HEK293 (cell line): Measurements from ENCODE around the gene FAM120A.

Source experiments
- CTCF ChIA-PET: fragments of 350-600 bp; formaldehyde crosslinking; extraction: SDS; loops from one replicate; lab custom pipeline; 2021; ENCODE audit warnings: antibody characterized with exemption; lab: Yijun Ruan, JAX
- POLR2A ChIA-PET: fragments of 300-600 bp; formaldehyde crosslinking; extraction: SDS; loops from one replicate; lab custom pipeline; 2020; ENCODE audit warnings: antibody characterized with exemption, inconsistent platforms; lab: Yijun Ruan, JAX
- H3K27ac ChIP-seq: fragments of 200-500 bp; sonication (Bioruptor generic); 2 replicates; pipeline ENCODE4 v1.5.1; 2014; ENCODE audit warnings: low read depth, low read length, control low read depth, inconsistent platforms; ENCODE audit errors: extremely low read depth
- H3K36me3 ChIP-seq, 2 experiments: fragments of 200-500 bp in 1 of 2; sonication (Bioruptor generic) in 1 of 2; 1 replicate in 1 of 2; 2 replicates in 1 of 2; pipeline ENCODE4 v1.5.1; 2014 to 2017; ENCODE audit warnings: inconsistent platforms in 2 of 2, low read length in 2 of 2; ENCODE audit not compliant: control insufficient read depth in 2 of 2, insufficient read depth in 1 of 2
- H3K4me1 ChIP-seq: fragments of 200-500 bp; sonication (Bioruptor generic); 2 replicates; pipeline ENCODE4 v1.5.1; 2014; ENCODE audit warnings: mild to moderate bottlenecking, low read length, inconsistent platforms; ENCODE audit not compliant: control insufficient read depth, insufficient read depth
- H3K4me3 ChIP-seq: 2 replicates; pipeline ENCODE4 v1.5.1; 2011; ENCODE audit warnings: low read depth, mild to moderate bottlenecking, control low read depth, low read length, moderate library complexity
- H3K9me3 ChIP-seq: fragments of 200-500 bp; sonication (Bioruptor generic); 2 replicates; pipeline ENCODE4 v1.5.1; 2014; ENCODE audit warnings: low read depth, low read length, inconsistent platforms; ENCODE audit not compliant: control insufficient read depth, insufficient read depth
- AEBP2 ChIP-seq: fragments of 450-650 bp; formaldehyde crosslinking; IDR thresholded peaks from 2 replicates; pipeline ENCODE4 v1.5.1; 2016; ENCODE audit warnings: missing biosample characterization, missing genetic modification characterization, borderline replicate concordance
- CTCF ChIP-seq: fragments of 450-650 bp; formaldehyde crosslinking; IDR thresholded peaks from 2 replicates; pipeline ENCODE4 v1.5.1; 2016; ENCODE audit warnings: missing biosample characterization, missing genetic modification characterization
- INSM2 ChIP-seq: fragments of 450-650 bp; formaldehyde crosslinking; IDR thresholded peaks from 2 replicates; pipeline ENCODE4 v1.5.1; 2016; ENCODE audit warnings: missing biosample characterization, missing genetic modification characterization
- KLF1 ChIP-seq: fragments of 450-650 bp; formaldehyde crosslinking; IDR thresholded peaks from 2 replicates; pipeline ENCODE4 v1.5.1; 2016; ENCODE audit warnings: missing biosample characterization, missing genetic modification characterization
- KLF10 ChIP-seq: fragments of 450-650 bp; IDR thresholded peaks from 2 replicates; pipeline ENCODE4 v1.5.1; 2018; ENCODE audit warnings: missing biosample characterization, mild to moderate bottlenecking, missing genetic modification characterization
- OVOL3 ChIP-seq: fragments of 450-650 bp; formaldehyde crosslinking; IDR thresholded peaks from 2 replicates; pipeline ENCODE4 v1.5.1; 2016; ENCODE audit warnings: missing biosample characterization, missing genetic modification characterization
- REPIN1 ChIP-seq: fragments of 450-650 bp; formaldehyde crosslinking; IDR thresholded peaks from 2 replicates; pipeline ENCODE4 v1.5.1; 2017; ENCODE audit warnings: missing biosample characterization, missing genetic modification characterization, low read depth
- SCRT2 ChIP-seq: fragments of 450-650 bp; formaldehyde crosslinking; IDR thresholded peaks from 2 replicates; pipeline ENCODE4 v1.5.1; 2016; ENCODE audit warnings: missing biosample characterization, missing genetic modification characterization
- TCF7L2 ChIP-seq: IDR thresholded peaks from 2 replicates; pipeline ENCODE4 v1.6.1; 2011; ENCODE audit warnings: low read depth, mild to moderate bottlenecking, inconsistent platforms, low read length, moderate library complexity, borderline replicate concordance
- TSHZ1 ChIP-seq: fragments of 450-650 bp; formaldehyde crosslinking; IDR thresholded peaks from 2 replicates; pipeline ENCODE4 v1.5.1; 2016; ENCODE audit warnings: missing biosample characterization, missing genetic modification characterization, borderline replicate concordance
- ZBTB8A ChIP-seq: fragments of 450-650 bp; formaldehyde crosslinking; IDR thresholded peaks from 2 replicates; pipeline ENCODE4 v1.5.1; 2016; ENCODE audit warnings: missing biosample characterization, missing genetic modification characterization
- ZNF132 ChIP-seq: fragments of 450-650 bp; formaldehyde crosslinking; IDR thresholded peaks from 2 replicates; pipeline ENCODE4 v1.5.1; 2017; ENCODE audit warnings: missing biosample characterization, missing genetic modification characterization, borderline replicate concordance
- ZNF146 ChIP-seq: fragments of 450-650 bp; formaldehyde crosslinking; IDR thresholded peaks from 2 replicates; pipeline ENCODE4 v1.5.1; 2016; ENCODE audit warnings: missing biosample characterization, missing genetic modification characterization
- ZNF19 ChIP-seq: fragments of 450-650 bp; formaldehyde crosslinking; IDR thresholded peaks from 2 replicates; pipeline ENCODE4; 2016; ENCODE audit warnings: missing biosample characterization, missing genetic modification characterization, low read depth
- ZNF24 ChIP-seq: fragments of 450-650 bp; formaldehyde crosslinking; IDR thresholded peaks from 2 replicates; pipeline ENCODE4 v1.5.1; 2016; ENCODE audit warnings: missing biosample characterization, missing genetic modification characterization
- ZNF335 ChIP-seq: fragments of 450-650 bp; formaldehyde crosslinking; conservative IDR thresholded peaks from 2 replicates; pipeline ENCODE4 v1.5.1; 2016; ENCODE audit warnings: missing biosample characterization, missing genetic modification characterization
- ZNF350 ChIP-seq: fragments of 450-650 bp; formaldehyde crosslinking; IDR thresholded peaks from 2 replicates; pipeline ENCODE4 v1.5.0; 2017; ENCODE audit warnings: missing biosample characterization, mild to moderate bottlenecking, missing genetic modification characterization
- ZNF366 ChIP-seq: fragments of 450-650 bp; formaldehyde crosslinking; conservative IDR thresholded peaks from 2 replicates; pipeline ENCODE4 v1.5.1; 2016; ENCODE audit warnings: missing biosample characterization, missing genetic modification characterization
- ZNF521 ChIP-seq: fragments of 450-650 bp; formaldehyde crosslinking; IDR thresholded peaks from 2 replicates; pipeline ENCODE4 v1.5.1; 2017; ENCODE audit warnings: missing biosample characterization, mild to moderate bottlenecking, missing genetic modification characterization
- ZNF530 ChIP-seq: fragments of 450-650 bp; formaldehyde crosslinking; IDR thresholded peaks from 2 replicates; pipeline ENCODE4 v1.5.1; 2016; ENCODE audit warnings: low read depth, missing biosample characterization, missing genetic modification characterization
- ZNF776 ChIP-seq: fragments of 450-650 bp; formaldehyde crosslinking; IDR thresholded peaks from 2 replicates; pipeline ENCODE4 v1.5.0; 2017; ENCODE audit warnings: missing biosample characterization, missing genetic modification characterization, borderline replicate concordance
- ZNF791 ChIP-seq: fragments of 450-650 bp; formaldehyde crosslinking; IDR thresholded peaks from 2 replicates; pipeline ENCODE4 v1.5.1; 2016; ENCODE audit warnings: missing biosample characterization, missing genetic modification characterization

Gene FAM120A

GRCh38 chr9:93451849-93452709 is 594 bp downstream of the FAM120A start (continued):
- TF ChIP-seq ZNF791 (tag by site-specific recombination) = no peak
- TF ChIP-seq ZNF335 (tag by site-specific recombination) = peak; percentile 68
- TF ChIP-seq ZNF19 (tag by site-specific recombination) = no peak
- no peak for TF ChIP-seq ZNF24 (tag by site-specific recombination)
- TF ChIP-seq KLF1 (tag by site-specific recombination) = no peak
- peak; percentile 57 for TF ChIP-seq ZBTB8A (tag by site-specific recombination)
- TF ChIP-seq ZNF132 = no peak
- TF ChIP-seq ZNF530 (tag by site-specific recombination) = no peak
- peak; percentile 61 for TF ChIP-seq CTCF (tag by site-specific recombination)
- no peak for TF ChIP-seq KLF10
- TF ChIP-seq ZNF146 (tag by site-specific recombination) = no peak

GRCh38 chr9:93452710-93453046 is 1.2 kb downstream of the FAM120A start:
- H3K27ac ChIP-seq = peak overlapping the region; percentile 92
- TF ChIP-seq SCRT2 (tag by site-specific recombination) = peak; percentile 57
- TF ChIP-seq ZNF366 (tag by site-specific recombination) = no peak
- ChIA-PET CTCF (interaction anchor here (1.2 to 1.7 kb wide), 2 partner anchors 16 to 113 kb away, joined by 3 to 13 read pairs; no protein-coding TSS in a partner anchor), POLR2A (interaction anchor here (0.5 to 1.9 kb wide), 7 partner anchors 9 to 888 kb away, joined by 3 to 14 read pairs (median 3); partner anchors contain the start of gene NINJ1)
- H3K9me3 ChIP-seq = no peaks in the 10 kb centered on the region
- peak overlapping the region; percentile 93 for H3K4me3 ChIP-seq
- H3K36me3 ChIP-seq = peaks cover 15 to 30% of the 10 kb centered on the region in 2 experiments; a peak in 2 of 3 replicates
- H3K4me1 ChIP-seq = peaks cover 5% of the 10 kb centered on the region; the same call in 1 of the 2 replicates

GRCh38 chr9:93453047-93453914 is 1.8 kb downstream of the FAM120A start, which contains the start of gene FAM120AOS:
FAM120AOS (minus strand) TSS chr9:93453581; CDS start chr9:93452709, 872 bp downstream.
- H3K27ac ChIP-seq = peak within 1 kb of the TSS; percentile 92
- POLR2A ChIA-PET = interaction anchor here (0.5 to 1.9 kb wide), 13 partner anchors 9 to 888 kb away, joined by 3 to 14 read pairs (median 3); partner anchors contain the start of gene NINJ1
- peak within 1 kb of the TSS; percentile 93 for H3K4me3 ChIP-seq
- CTCF ChIA-PET = interaction anchor here (0.6 to 1.7 kb wide), 8 partner anchors 10 to 207 kb away, joined by 3 to 13 read pairs (median 3); no protein-coding TSS in a partner anchor
- H3K4me1 ChIP-seq = peaks cover 5% of the 10 kb centered on the region; the same call in 1 of the 2 replicates
- H3K9me3 ChIP-seq = no peaks in the 10 kb centered on the region
- H3K36me3 ChIP-seq = peaks cover 9 to 24% of the 10 kb centered on the region in 2 experiments; a peak in 2 of 3 replicates
- TF ChIP-seq AEBP2 (tag by site-specific recombination) = no peak
- no peak for TF ChIP-seq OVOL3
- no peak for TF ChIP-seq ZNF776 (tag by site-specific recombination)
- no peak for TF ChIP-seq INSM2 (tag by site-specific recombination)
- TF ChIP-seq REPIN1 (tag by site-specific recombination) = no peak
- no peak for TF ChIP-seq TSHZ1
- no peak for TF ChIP-seq ZNF350 (tag by site-specific recombination)
- no peak for TF ChIP-seq ZNF521 (tag by site-specific recombination)
- TF ChIP-seq TCF7L2 = no peak
